GM21717 (cell line): ENCODE results near the gene PRKCE.

ENCODE experiments used
- ATAC-seq: cut with Tn5 transposase; IDR thresholded peaks from one replicate; pipeline ENCODE4 v1.9.1; 2021; ENCODE audit warnings: mild to moderate bottlenecking, moderate library complexity; ENCODE audit not compliant: unreplicated experiment

Gene PRKCE

GRCh38 chr2:46123013-46123412 lies 471.5 kb downstream of the PRKCE start:
- no peak for ATAC-seq

GRCh38 chr2:46125798-46126197 lies 474.3 kb downstream of the PRKCE start:
- ATAC-seq = no peak

- ATAC-seq = no peak
Measured at GRCh38 chr2:46126571-46126970, 475.1 kb downstream of the PRKCE start.

- no peak for ATAC-seq
Measured at GRCh38 chr2:46127176-46127575, 475.7 kb downstream of the PRKCE start.

GRCh38 chr2:46130511-46130910 lies 479.0 kb downstream of the PRKCE start:
- no peak for ATAC-seq

GRCh38 chr2:46132996-46133395 lies 481.5 kb downstream of the PRKCE start:
- no peak for ATAC-seq

- no peak for ATAC-seq
Measured at GRCh38 chr2:46134531-46135227, 483.2 kb downstream of the PRKCE start.

- ATAC-seq = no peak
Measured at GRCh38 chr2:46135228-46135855, 483.9 kb downstream of the PRKCE start.

GRCh38 chr2:46135958-46136357 lies 484.5 kb downstream of the PRKCE start:
- ATAC-seq = no peak

GRCh38 chr2:46136481-46136880 lies 485.0 kb downstream of the PRKCE start:
- no peak for ATAC-seq

GRCh38 chr2:46136953-46137352 lies 485.5 kb downstream of the PRKCE start:
- ATAC-seq = no peak

- no peak for ATAC-seq
Measured at GRCh38 chr2:46142546-46143428, 491.3 kb downstream of the PRKCE start.

GRCh38 chr2:46143429-46144132 lies 492.1 kb downstream of the PRKCE start:
- no peak for ATAC-seq

GRCh38 chr2:46144133-46144800 lies 492.8 kb downstream of the PRKCE start:
- ATAC-seq = no peak

- ATAC-seq = no peak
Measured at GRCh38 chr2:46145017-46145416, 493.5 kb downstream of the PRKCE start.

- no peak for ATAC-seq
Measured at GRCh38 chr2:46145840-46146239, 494.4 kb downstream of the PRKCE start.

GRCh38 chr2:46146866-46147502 lies 495.5 kb downstream of the PRKCE start:
- ATAC-seq = no peak

GRCh38 chr2:46147626-46148368 lies 496.3 kb downstream of the PRKCE start:
- ATAC-seq = no peak

GRCh38 chr2:46148369-46148736 lies 496.9 kb downstream of the PRKCE start:
- ATAC-seq = no peak
